ENCODE data around the gene ZNF292. TPM values are rescaled to one million over a fixed set of nuclear protein-coding genes. Genes with fewer than 3 reads are reported as not detected.

The ZNF292 gene
- total RNA-seq, 1 donor from 2014 or later = 34.6 TPM

GRCh38 chr6:87308970-87309369, 153.6 kb downstream of the ZNF292 start:
- Mint-ChIP-seq H3K27ac (ENCODE audit: unreplicated experiment) (no peak overlapping the region), H3K36me3 (ENCODE audit: low read depth) (no peaks in the 10 kb centered on the region)

GRCh38 chr6:87312860-87313259, 157.5 kb downstream of the ZNF292 start:
- no peak for DNase-seq (ENCODE audit: low spot score)
- H3K4me3 Mint-ChIP-seq (ENCODE audit: unreplicated experiment) = no peak overlapping the region
- H3K9me3 Mint-ChIP-seq (ENCODE audit: low read depth) = no peaks in the 10 kb centered on the region
- H3K27ac Mint-ChIP-seq (ENCODE audit: unreplicated experiment) = no peak overlapping the region
- no peaks in the 10 kb centered on the region for H3K4me1 Mint-ChIP-seq (ENCODE audit: low read depth)
- no peak for TF ChIP-seq CTCF (IDR thresholded peaks at IDR 0.05)
- no peaks in the 10 kb centered on the region for H3K36me3 Mint-ChIP-seq (ENCODE audit: low read depth)
- H3K27me3 Mint-ChIP-seq (ENCODE audit: low read depth) = peaks cover 41% of the 10 kb centered on the region

More at GRCh38 chr6:87308970-87309369, 153.6 kb downstream of the ZNF292 start:
- H3K9me3 Mint-ChIP-seq (ENCODE audit: low read depth) = no peaks in the 10 kb centered on the region
- no peaks in the 10 kb centered on the region for H3K4me1 Mint-ChIP-seq (ENCODE audit: low read depth)
- peaks cover 26% of the 10 kb centered on the region for H3K27me3 Mint-ChIP-seq (ENCODE audit: low read depth)
- no peak for TF ChIP-seq CTCF (IDR thresholded peaks at IDR 0.05)
- no peak overlapping the region for H3K4me3 Mint-ChIP-seq (ENCODE audit: unreplicated experiment)
- no peak for DNase-seq (ENCODE audit: low spot score)

Other genes with a start within 250 kb of the ZNF292 start
- not detected in 3 replicates for gene HTR1E, start 218.0 kb upstream of the ZNF292 start, total RNA-seq
- gene CGA, start 60.5 kb upstream of the ZNF292 start, total RNA-seq = 1.3 TPM in 1 of 3 replicates, not detected in the others
- 5.5 to 9.6 TPM (median 8.7 TPM) in 3 replicates for gene SMIM8, start 167.0 kb downstream of the ZNF292 start, total RNA-seq
- 0.67 to 0.77 TPM in 2 of 3 replicates, not detected in the other for gene GJB7, start 173.7 kb downstream of the ZNF292 start, total RNA-seq
- gene C6orf163, start 189.2 kb downstream of the ZNF292 start, total RNA-seq = 1.2 to 3.3 TPM (median 1.7 TPM) in 3 replicates

Data from chondrocyte (in vitro differentiated cells).